Measurements from ENCODE around the gene NCF4.

DNA sequence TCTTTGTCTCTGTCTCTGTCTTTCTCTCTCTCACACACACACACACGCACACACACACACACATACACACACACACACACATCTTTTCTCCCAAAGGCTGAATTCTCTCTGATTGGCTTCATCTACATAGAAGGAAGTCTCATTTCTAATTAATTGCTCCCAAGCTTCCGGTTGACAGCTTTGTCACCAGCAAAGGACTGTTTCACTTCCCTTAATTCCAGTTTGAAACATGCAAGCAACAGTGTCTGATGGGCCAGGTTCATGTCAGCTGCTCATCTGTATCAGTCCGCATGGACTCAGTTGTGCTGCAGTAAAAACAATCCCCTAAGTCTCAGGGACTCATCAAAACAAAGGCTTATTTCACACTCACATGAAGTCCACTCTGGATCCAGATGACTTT, 27.7 kb upstream of the NCF4 start:
- TF ChIP-seq POLR2A (IDR thresholded peaks at IDR 0.05; ENCODE audit: low read length) (no peak), GATA1 (IDR thresholded peaks at IDR 0.05; ENCODE audit: low read depth, low read length) (no peak)
